ENCODE measurements around the gene OLFML3.

- TF ChIP-seq CTCF (IDR thresholded peaks at IDR 0.05; ENCODE audit: low read depth, low read length) (no peak), EZH2phosphoT487 (IDR thresholded peaks at IDR 0.05; ENCODE audit: low read depth) (no peak)
Observed at GRCh38 chr1:113986802-113987201, 7.5 kb downstream of the OLFML3 start.

All from OCI-LY3 (cell line).